ENCODE results near the gene MESP1. TPM values are rescaled to one million over a fixed set of nuclear protein-coding genes. Genes with fewer than 3 reads are reported as not detected.

The MESP1 gene
- total and polyA plus RNA-seq, 10 of the 15 experiments (the other 5 are each of a cell fraction or from before 2014, with no cell fraction given), result 0.04 to 1.1 (median 0.57) TPM; not detected in 2

- H3K9ac ChIP-seq (ENCODE audit: control insufficient read depth, insufficient read depth, low read length), result no peak overlapping the region
- TF ChIP-seq CHD2 (IDR thresholded peaks at IDR 0.05; ENCODE audit: borderline replicate concordance, low read depth, low read length) (no peak), SIN3A (IDR thresholded peaks at IDR 0.05; ENCODE audit: low read depth, low read length) (no peak), ZNF217 (IDR thresholded peaks at IDR 0.05) (no peak), ATF7 (IDR thresholded peaks at IDR 0.05; ENCODE audit: low read depth) (no peak), RAD51 (IDR thresholded peaks at IDR 0.05) (no peak), RFX5 (IDR thresholded peaks at IDR 0.05; ENCODE audit: low read depth, low read length) (no peak), SKIL (IDR thresholded peaks at IDR 0.05; ENCODE audit: low read depth, poor library complexity, severe bottlenecking) (no peak), TCF3 (IDR thresholded peaks at IDR 0.05; ENCODE audit: borderline replicate concordance, insufficient read depth, low read depth, low read length) (no peak), KAT2A (conservative IDR thresholded peaks at IDR 0.05; ENCODE audit: control insufficient read depth, low read depth, low read length) (no peak), RBBP5 (conservative IDR thresholded peaks at IDR 0.05) (no peak), CBFB (IDR thresholded peaks at IDR 0.05; ENCODE audit: low read depth) (no peak), ZBED1 (IDR thresholded peaks at IDR 0.05; ENCODE audit: borderline replicate concordance) (no peak)
- TF ChIP-seq, protein P1, sequence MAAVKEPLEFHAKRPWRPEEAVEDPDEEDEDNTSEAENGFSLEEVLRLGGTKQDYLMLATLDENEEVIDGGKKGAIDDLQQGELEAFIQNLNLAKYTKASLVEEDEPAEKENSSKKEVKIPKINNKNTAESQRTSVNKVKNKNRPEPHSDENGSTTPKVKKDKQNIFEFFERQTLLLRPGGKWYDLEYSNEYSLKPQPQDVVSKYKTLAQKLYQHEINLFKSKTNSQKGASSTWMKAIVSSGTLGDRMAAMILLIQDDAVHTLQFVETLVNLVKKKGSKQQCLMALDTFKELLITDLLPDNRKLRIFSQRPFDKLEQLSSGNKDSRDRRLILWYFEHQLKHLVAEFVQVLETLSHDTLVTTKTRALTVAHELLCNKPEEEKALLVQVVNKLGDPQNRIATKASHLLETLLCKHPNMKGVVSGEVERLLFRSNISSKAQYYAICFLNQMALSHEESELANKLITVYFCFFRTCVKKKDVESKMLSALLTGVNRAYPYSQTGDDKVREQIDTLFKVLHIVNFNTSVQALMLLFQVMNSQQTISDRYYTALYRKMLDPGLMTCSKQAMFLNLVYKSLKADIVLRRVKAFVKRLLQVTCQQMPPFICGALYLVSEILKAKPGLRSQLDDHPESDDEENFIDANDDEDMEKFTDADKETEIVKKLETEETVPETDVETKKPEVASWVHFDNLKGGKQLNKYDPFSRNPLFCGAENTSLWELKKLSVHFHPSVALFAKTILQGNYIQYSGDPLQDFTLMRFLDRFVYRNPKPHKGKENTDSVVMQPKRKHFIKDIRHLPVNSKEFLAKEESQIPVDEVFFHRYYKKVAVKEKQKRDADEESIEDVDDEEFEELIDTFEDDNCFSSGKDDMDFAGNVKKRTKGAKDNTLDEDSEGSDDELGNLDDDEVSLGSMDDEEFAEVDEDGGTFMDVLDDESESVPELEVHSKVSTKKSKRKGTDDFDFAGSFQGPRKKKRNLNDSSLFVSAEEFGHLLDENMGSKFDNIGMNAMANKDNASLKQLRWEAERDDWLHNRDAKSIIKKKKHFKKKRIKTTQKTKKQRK (IDR thresholded peaks at IDR 0.05; ENCODE audit: low read depth, low read length), result no peak
- TF ChIP-seq, protein P2, sequence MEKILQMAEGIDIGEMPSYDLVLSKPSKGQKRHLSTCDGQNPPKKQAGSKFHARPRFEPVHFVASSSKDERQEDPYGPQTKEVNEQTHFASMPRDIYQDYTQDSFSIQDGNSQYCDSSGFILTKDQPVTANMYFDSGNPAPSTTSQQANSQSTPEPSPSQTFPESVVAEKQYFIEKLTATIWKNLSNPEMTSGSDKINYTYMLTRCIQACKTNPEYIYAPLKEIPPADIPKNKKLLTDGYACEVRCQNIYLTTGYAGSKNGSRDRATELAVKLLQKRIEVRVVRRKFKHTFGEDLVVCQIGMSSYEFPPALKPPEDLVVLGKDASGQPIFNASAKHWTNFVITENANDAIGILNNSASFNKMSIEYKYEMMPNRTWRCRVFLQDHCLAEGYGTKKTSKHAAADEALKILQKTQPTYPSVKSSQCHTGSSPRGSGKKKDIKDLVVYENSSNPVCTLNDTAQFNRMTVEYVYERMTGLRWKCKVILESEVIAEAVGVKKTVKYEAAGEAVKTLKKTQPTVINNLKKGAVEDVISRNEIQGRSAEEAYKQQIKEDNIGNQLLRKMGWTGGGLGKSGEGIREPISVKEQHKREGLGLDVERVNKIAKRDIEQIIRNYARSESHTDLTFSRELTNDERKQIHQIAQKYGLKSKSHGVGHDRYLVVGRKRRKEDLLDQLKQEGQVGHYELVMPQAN (conservative IDR thresholded peaks at IDR 0.05), result no peak
- TF ChIP-seq, protein P3, sequence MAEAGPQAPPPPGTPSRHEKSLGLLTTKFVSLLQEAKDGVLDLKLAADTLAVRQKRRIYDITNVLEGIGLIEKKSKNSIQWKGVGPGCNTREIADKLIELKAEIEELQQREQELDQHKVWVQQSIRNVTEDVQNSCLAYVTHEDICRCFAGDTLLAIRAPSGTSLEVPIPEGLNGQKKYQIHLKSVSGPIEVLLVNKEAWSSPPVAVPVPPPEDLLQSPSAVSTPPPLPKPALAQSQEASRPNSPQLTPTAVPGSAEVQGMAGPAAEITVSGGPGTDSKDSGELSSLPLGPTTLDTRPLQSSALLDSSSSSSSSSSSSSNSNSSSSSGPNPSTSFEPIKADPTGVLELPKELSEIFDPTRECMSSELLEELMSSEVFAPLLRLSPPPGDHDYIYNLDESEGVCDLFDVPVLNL (IDR thresholded peaks at IDR 0.05; ENCODE audit: low read depth, low read length), result no peak
- H3K9me3 ChIP-seq (replicated peaks; ENCODE audit: control insufficient read depth, insufficient read depth, low read length), result no peaks in the 10 kb centered on the region
- intact Hi-C loops (cut with micrococcal nuclease; ENCODE audit: unreplicated experiment) (no loop called here), in situ Hi-C loops (cut with MboI) (no loop called here)
- H3K4me3 ChIP-seq, result no peak overlapping the region
- WGBS (ENCODE audit: insufficient coverage, insufficient replicate concordance, low lambda C conversion rate, missing lambda C conversion rate), result 40% methylated on average over 4 of the region's 4 CpGs
- ATAC-seq (no peak), FAIRE-seq (no peak), DNase-seq (ENCODE audit: low read depth, low spot score) (no peak)
- H2AFZ ChIP-seq (ENCODE audit: control insufficient read depth, low read depth, low read length), result no peak overlapping the region
- BruUV-seq (replicated peaks), result no TSS peak
- no peaks in the 10 kb centered on the region for H3K36me3 ChIP-seq (ENCODE audit: control insufficient read depth in 2 of 2, insufficient read depth in 2 of 2, low read length in 1 of 2)
- H3K79me2 ChIP-seq (ENCODE audit: control insufficient read depth, insufficient read depth, low read length), result no peaks in the 10 kb centered on the region
- RAD21 ChIA-PET (ENCODE audit: unreplicated experiment), result no interaction called here
- H3K4me1 ChIP-seq (ENCODE audit: control insufficient read depth, insufficient read depth, low read length), result no peaks in the 10 kb centered on the region
- no peak overlapping the region for H3K27ac ChIP-seq (ENCODE audit: control insufficient read depth, insufficient read depth)
- no peaks in the 10 kb centered on the region for H4K20me1 ChIP-seq (ENCODE audit: control insufficient read depth, insufficient read depth)
- no peaks in the 10 kb centered on the region for H3K27me3 ChIP-seq (replicated peaks in 1 of 2; ENCODE audit: control insufficient read depth in 2 of 2, insufficient read depth in 2 of 2, low read length in 1 of 2)
- POLR2A ChIA-PET, result no interaction called here
- SMC1A ChIA-PET (ENCODE audit: uncharacterized antibody, unreplicated experiment), result no interaction called here
- H3K4me2 ChIP-seq (ENCODE audit: control insufficient read depth, insufficient read depth), result no peak overlapping the region
- CTCF ChIA-PET, result no interaction called here
These were observed 15.3 kb downstream of the MESP1 start for GRCh38 chr15:89735773-89736172.

All from GM12878 (cell line).